ENCODE measurements around the gene E2F7.

Gene E2F7

GRCh38 chr12:76984566-76984965 lies 80.8 kb downstream of the E2F7 start:
- no peaks in the 10 kb centered on the region for H3K36me3 ChIP-seq (ENCODE audit: insufficient read depth, low read length)
- H3K9me3 ChIP-seq (ENCODE audit: low read length): no peaks in the 10 kb centered on the region
- no peak for TF ChIP-seq CTCF (IDR thresholded peaks at IDR 0.05; ENCODE audit: low read length)
- TF ChIP-seq EZH2 (IDR thresholded peaks at IDR 0.05; ENCODE audit: borderline replicate concordance, low read length): no peak
- no peaks in the 10 kb centered on the region for H3K4me1 ChIP-seq (ENCODE audit: insufficient read depth, low read length, severe bottlenecking)
- H3K79me2 ChIP-seq (ENCODE audit: insufficient read depth, low read length): no peaks in the 10 kb centered on the region
- H3K27me3 ChIP-seq (ENCODE audit: insufficient read depth, low read length): no peaks in the 10 kb centered on the region
- H2AFZ ChIP-seq (ENCODE audit: low read length): no peak overlapping the region
- H4K20me1 ChIP-seq (ENCODE audit: insufficient read depth, low read length): no peaks in the 10 kb centered on the region
- no peaks in the 10 kb centered on the region; the same call in 1 of the 2 replicates for H3F3A ChIP-seq (ENCODE audit: insufficient read depth, low read length)
- no peaks in the 10 kb centered on the region for H3K9me2 ChIP-seq (ENCODE audit: low read depth, low read length)
- H3K4me3 ChIP-seq (ENCODE audit: low read depth, low read length, poor library complexity, severe bottlenecking): no peak overlapping the region
- no peak overlapping the region for H3K27ac ChIP-seq (ENCODE audit: low read depth, low read length, poor library complexity, severe bottlenecking)
- no peak overlapping the region for H3K4me2 ChIP-seq (ENCODE audit: low read length)
- no peak overlapping the region for H3K9ac ChIP-seq (ENCODE audit: low read length)

- Histone ChIP-seq H3K9me3 (ENCODE audit: low read length) (no peaks in the 10 kb centered on the region), H3K27me3 (ENCODE audit: insufficient read depth, low read length) (no peaks in the 10 kb centered on the region), H3K9me2 (ENCODE audit: low read depth, low read length) (no peaks in the 10 kb centered on the region), H3K4me3 (ENCODE audit: low read depth, low read length, poor library complexity, severe bottlenecking) (no peak overlapping the region), H3K79me2 (ENCODE audit: insufficient read depth, low read length) (no peaks in the 10 kb centered on the region), H3K4me1 (ENCODE audit: insufficient read depth, low read length, severe bottlenecking) (no peaks in the 10 kb centered on the region), H2AFZ (ENCODE audit: low read length) (no peak overlapping the region), H3K27ac (ENCODE audit: low read depth, low read length, poor library complexity, severe bottlenecking) (no peak overlapping the region), H3K36me3 (ENCODE audit: insufficient read depth, low read length) (no peaks in the 10 kb centered on the region), H4K20me1 (ENCODE audit: insufficient read depth, low read length) (no peaks in the 10 kb centered on the region), H3K9ac (ENCODE audit: low read length) (no peak overlapping the region), H3K4me2 (ENCODE audit: low read length) (no peak overlapping the region), H3F3A (ENCODE audit: insufficient read depth, low read length) (no peaks in the 10 kb centered on the region; the same call in 1 of the 2 replicates)
- no peak for TF ChIP-seq CTCF (IDR thresholded peaks at IDR 0.05; ENCODE audit: low read length)
- TF ChIP-seq EZH2 (IDR thresholded peaks at IDR 0.05; ENCODE audit: borderline replicate concordance, low read length): no peak
Observed at GRCh38 chr12:76983420-76983819, 81.9 kb downstream of the E2F7 start.

- Histone ChIP-seq H3K4me3 (ENCODE audit: low read depth, low read length, poor library complexity, severe bottlenecking) (no peak overlapping the region), H3K9me2 (ENCODE audit: low read depth, low read length) (no peaks in the 10 kb centered on the region)
- TF ChIP-seq EZH2 (IDR thresholded peaks at IDR 0.05; ENCODE audit: borderline replicate concordance, low read length) (no peak), CTCF (IDR thresholded peaks at IDR 0.05; ENCODE audit: low read length) (no peak)
Observed at GRCh38 chr12:76980196-76980595, 85.2 kb downstream of the E2F7 start.

More at GRCh38 chr12:76980196-76980595, 85.2 kb downstream of the E2F7 start:
- H3K27me3 ChIP-seq (ENCODE audit: insufficient read depth, low read length): no peaks in the 10 kb centered on the region
- H3K4me2 ChIP-seq (ENCODE audit: low read length): no peak overlapping the region
- no peaks in the 10 kb centered on the region for H3K36me3 ChIP-seq (ENCODE audit: insufficient read depth, low read length)
- no peak overlapping the region for H3K9ac ChIP-seq (ENCODE audit: low read length)
- no peaks in the 10 kb centered on the region; the same call in 1 of the 2 replicates for H3F3A ChIP-seq (ENCODE audit: insufficient read depth, low read length)
- no peaks in the 10 kb centered on the region for H3K9me3 ChIP-seq (ENCODE audit: low read length)
- H2AFZ ChIP-seq (ENCODE audit: low read length): no peak overlapping the region
- no peaks in the 10 kb centered on the region for H4K20me1 ChIP-seq (ENCODE audit: insufficient read depth, low read length)
- H3K27ac ChIP-seq (ENCODE audit: low read depth, low read length, poor library complexity, severe bottlenecking): no peak overlapping the region
- no peaks in the 10 kb centered on the region for H3K4me1 ChIP-seq (ENCODE audit: insufficient read depth, low read length, severe bottlenecking)
- no peaks in the 10 kb centered on the region for H3K79me2 ChIP-seq (ENCODE audit: insufficient read depth, low read length)

Data from OCI-LY1 (cell line).